MM.1S (cell line): Measurements from ENCODE around the gene GLIS2.

Experiments
- DNase-seq: peaks from one replicate; pipeline ENCODE4 v3.0.0-alpha.2; 2015
- H2AFZ ChIP-seq: fragments of 300-600 bp; sonication (generic); 2 replicates; pipeline ENCODE4 v1.6.0; 2016; ENCODE audit warnings: antibody characterized with exemption, low read length
- H3F3A ChIP-seq: fragments of 300-600 bp; sonication (generic); 2 replicates; pipeline ENCODE4 v1.6.1; 2016; ENCODE audit warnings: mild to moderate bottlenecking, antibody characterized with exemption, low read length, moderate library complexity, mixed read lengths; ENCODE audit not compliant: insufficient read depth
- H3K27ac ChIP-seq: fragments of 300-600 bp; sonication (generic); 2 replicates; pipeline ENCODE4 v1.5.1; 2016; ENCODE audit warnings: mild to moderate bottlenecking, low read length
- H3K27me3 ChIP-seq: fragments of 300-600 bp; sonication (generic); replicated peaks from 2 replicates; pipeline ENCODE4 v1.6.0; 2016; ENCODE audit warnings: low read length; ENCODE audit not compliant: insufficient read depth
- H3K36me3 ChIP-seq: fragments of 300-600 bp; sonication (generic); replicated peaks from 2 replicates; pipeline ENCODE4 v1.6.1; 2016; ENCODE audit warnings: mild to moderate bottlenecking, low read length, mixed read lengths; ENCODE audit not compliant: insufficient read depth
- H3K4me1 ChIP-seq: fragments of 300-600 bp; sonication (generic); 2 replicates; pipeline ENCODE4 v1.6.1; 2016; ENCODE audit warnings: low read length, mixed read lengths
- H3K4me2 ChIP-seq: fragments of 300-600 bp; sonication (generic); 2 replicates; pipeline ENCODE4 v1.6.0; 2016; ENCODE audit warnings: low read depth, low read length
- H3K4me3 ChIP-seq: fragments of 300-600 bp; sonication (generic); 2 replicates; pipeline ENCODE4 v1.5.1; 2016; ENCODE audit warnings: low read length, mixed read lengths
- H3K79me2 ChIP-seq: fragments of 300-600 bp; sonication (generic); 2 replicates; pipeline ENCODE4 v1.6.1; 2016; ENCODE audit warnings: mixed run types, low read length, mixed read lengths
- H3K9ac ChIP-seq: fragments of 300-600 bp; sonication (generic); 2 replicates; pipeline ENCODE4 v1.6.1; 2016; ENCODE audit warnings: low read length, mixed read lengths
- H3K9me2 ChIP-seq: fragments of 300-600 bp; sonication (generic); replicated peaks from 2 replicates; pipeline ENCODE4 v1.6.1; 2016; ENCODE audit warnings: mild to moderate bottlenecking, low read length, mixed read lengths; ENCODE audit not compliant: insufficient read depth
- H3K9me3 ChIP-seq: fragments of 300-600 bp; sonication (generic); replicated peaks from 2 replicates; pipeline ENCODE4 v1.6.1; 2016; ENCODE audit warnings: mild to moderate bottlenecking, low read length, mixed read lengths; ENCODE audit not compliant: insufficient read depth
- H4K20me1 ChIP-seq: fragments of 300-600 bp; sonication (generic); 2 replicates; pipeline ENCODE4 v1.6.1; 2016; ENCODE audit warnings: mild to moderate bottlenecking, low read length, moderate library complexity, mixed read lengths; ENCODE audit not compliant: insufficient read depth
- EZH2 ChIP-seq: fragments of 300-600 bp; sonication (generic); optimal IDR thresholded peaks from 2 replicates; pipeline ENCODE3; 2017; ENCODE audit warnings: low read depth, mild to moderate bottlenecking, antibody characterized with exemption, low read length, mixed read lengths
- EZH2phosphoT487 ChIP-seq: fragments of 300-600 bp; sonication (generic); IDR thresholded peaks from 2 replicates; pipeline ENCODE4 v1.6.1; 2018; ENCODE audit warnings: antibody characterized with exemption, low read length
- TF ChIP-seq, protein P1 (sequence below): fragments of 300-600 bp; sonication (generic); IDR thresholded peaks from 2 replicates; pipeline ENCODE4 v1.5.1; 2016; ENCODE audit warnings: antibody characterized with exemption, low read length, mixed read lengths

Gene GLIS2

GRCh38 chr16:4280625-4281024, 35.2 kb upstream of the GLIS2 start:
- Histone ChIP-seq H3F3A (no peaks in the 10 kb centered on the region), H3K27ac (no peak overlapping the region), H3K4me3 (no peak overlapping the region), H3K27me3 (no peaks in the 10 kb centered on the region), H3K4me2 (no peak overlapping the region), H3K4me1 (no peaks in the 10 kb centered on the region), H2AFZ (no peak overlapping the region), H3K9me3 (no peaks in the 10 kb centered on the region), H3K9ac (no peak overlapping the region), H4K20me1 (no peaks in the 10 kb centered on the region), H3K36me3 (no peaks in the 10 kb centered on the region), H3K79me2 (no peaks in the 10 kb centered on the region), H3K9me2 (no peaks in the 10 kb centered on the region)
- DNase-seq, result no peak
- TF ChIP-seq, protein P1, sequence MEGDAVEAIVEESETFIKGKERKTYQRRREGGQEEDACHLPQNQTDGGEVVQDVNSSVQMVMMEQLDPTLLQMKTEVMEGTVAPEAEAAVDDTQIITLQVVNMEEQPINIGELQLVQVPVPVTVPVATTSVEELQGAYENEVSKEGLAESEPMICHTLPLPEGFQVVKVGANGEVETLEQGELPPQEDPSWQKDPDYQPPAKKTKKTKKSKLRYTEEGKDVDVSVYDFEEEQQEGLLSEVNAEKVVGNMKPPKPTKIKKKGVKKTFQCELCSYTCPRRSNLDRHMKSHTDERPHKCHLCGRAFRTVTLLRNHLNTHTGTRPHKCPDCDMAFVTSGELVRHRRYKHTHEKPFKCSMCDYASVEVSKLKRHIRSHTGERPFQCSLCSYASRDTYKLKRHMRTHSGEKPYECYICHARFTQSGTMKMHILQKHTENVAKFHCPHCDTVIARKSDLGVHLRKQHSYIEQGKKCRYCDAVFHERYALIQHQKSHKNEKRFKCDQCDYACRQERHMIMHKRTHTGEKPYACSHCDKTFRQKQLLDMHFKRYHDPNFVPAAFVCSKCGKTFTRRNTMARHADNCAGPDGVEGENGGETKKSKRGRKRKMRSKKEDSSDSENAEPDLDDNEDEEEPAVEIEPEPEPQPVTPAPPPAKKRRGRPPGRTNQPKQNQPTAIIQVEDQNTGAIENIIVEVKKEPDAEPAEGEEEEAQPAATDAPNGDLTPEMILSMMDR, result no peak
- TF ChIP-seq EZH2phosphoT487 (no peak), EZH2 (no peak)

DNA sequence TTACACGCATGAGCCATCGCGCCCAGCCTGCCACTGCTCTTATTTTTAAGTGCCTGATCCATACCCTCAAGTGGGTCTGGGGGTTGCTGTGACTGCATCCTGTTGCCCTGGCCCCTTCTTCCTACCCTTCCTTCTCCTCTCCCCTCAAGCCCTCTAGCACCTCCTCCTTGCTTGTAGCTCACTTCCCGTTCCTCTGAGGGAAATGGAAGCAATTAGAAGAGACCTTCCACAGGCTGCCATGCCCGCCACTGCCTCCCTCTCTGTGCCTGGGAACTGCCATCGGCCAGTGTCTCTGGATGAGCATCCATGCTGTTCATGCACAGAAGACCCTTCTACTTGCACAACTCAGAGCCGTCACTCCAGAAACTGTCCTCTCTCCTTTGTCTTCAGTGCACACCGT, 32.4 kb upstream of the GLIS2 start:
- Histone ChIP-seq H3K79me2 (no peaks in the 10 kb centered on the region), H3K27me3 (no peaks in the 10 kb centered on the region), H3K4me3 (no peak overlapping the region), H3K27ac (no peak overlapping the region), H3K4me2 (no peak overlapping the region), H2AFZ (no peak overlapping the region), H3K9me3 (no peaks in the 10 kb centered on the region), H3K36me3 (no peaks in the 10 kb centered on the region), H3K9me2 (no peaks in the 10 kb centered on the region), H3F3A (no peaks in the 10 kb centered on the region), H3K4me1 (no peaks in the 10 kb centered on the region), H4K20me1 (no peaks in the 10 kb centered on the region), H3K9ac (no peak overlapping the region)
- TF ChIP-seq EZH2phosphoT487, result no peak
- TF ChIP-seq, protein P1, result no peak
- TF ChIP-seq EZH2, result no peak
- no peak for DNase-seq

DNA sequence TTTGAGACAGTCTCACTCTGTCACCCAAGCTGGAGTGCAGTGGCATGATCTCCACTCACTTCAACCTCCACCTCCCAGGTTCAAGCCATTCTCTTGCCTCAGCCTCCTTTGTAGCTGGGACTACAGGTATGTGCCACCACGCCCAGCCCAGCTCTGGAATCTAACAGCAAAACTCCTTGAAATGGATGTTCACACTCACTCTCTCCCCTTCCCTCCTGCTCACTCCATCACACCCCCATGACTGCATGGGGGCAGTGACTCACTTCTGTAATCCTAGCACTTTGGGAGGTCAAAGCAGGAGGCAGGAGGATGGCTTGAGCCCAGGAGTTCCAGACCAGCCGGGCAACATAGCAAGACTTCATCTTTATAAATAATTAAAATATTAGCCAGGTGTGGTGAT, 31.9 kb upstream of the GLIS2 start:
- no peak for DNase-seq
- Histone ChIP-seq H3K9me2 (no peaks in the 10 kb centered on the region), H3K4me2 (no peak overlapping the region), H3K4me1 (no peaks in the 10 kb centered on the region), H3K9me3 (no peaks in the 10 kb centered on the region), H4K20me1 (no peaks in the 10 kb centered on the region), H3K79me2 (no peaks in the 10 kb centered on the region), H3K27me3 (no peaks in the 10 kb centered on the region), H3K36me3 (no peaks in the 10 kb centered on the region), H2AFZ (no peak overlapping the region), H3K9ac (no peak overlapping the region), H3K27ac (no peak overlapping the region), H3K4me3 (no peak overlapping the region), H3F3A (no peaks in the 10 kb centered on the region)
- TF ChIP-seq EZH2 (no peak), EZH2phosphoT487 (no peak)
- TF ChIP-seq, protein P1, result no peak
